GM12874 (cell line): ENCODE results near the gene ADNP2.

Experiments used
- TF ChIP-seq, protein P1 (sequence below): IDR thresholded peaks from 2 replicates; pipeline ENCODE4 v1.5.1; 2011; ENCODE audit warnings: low read depth, mild to moderate bottlenecking, control low read depth, low read length, moderate library complexity; ENCODE audit not compliant: insufficient read depth

The ADNP2 gene

DNA sequence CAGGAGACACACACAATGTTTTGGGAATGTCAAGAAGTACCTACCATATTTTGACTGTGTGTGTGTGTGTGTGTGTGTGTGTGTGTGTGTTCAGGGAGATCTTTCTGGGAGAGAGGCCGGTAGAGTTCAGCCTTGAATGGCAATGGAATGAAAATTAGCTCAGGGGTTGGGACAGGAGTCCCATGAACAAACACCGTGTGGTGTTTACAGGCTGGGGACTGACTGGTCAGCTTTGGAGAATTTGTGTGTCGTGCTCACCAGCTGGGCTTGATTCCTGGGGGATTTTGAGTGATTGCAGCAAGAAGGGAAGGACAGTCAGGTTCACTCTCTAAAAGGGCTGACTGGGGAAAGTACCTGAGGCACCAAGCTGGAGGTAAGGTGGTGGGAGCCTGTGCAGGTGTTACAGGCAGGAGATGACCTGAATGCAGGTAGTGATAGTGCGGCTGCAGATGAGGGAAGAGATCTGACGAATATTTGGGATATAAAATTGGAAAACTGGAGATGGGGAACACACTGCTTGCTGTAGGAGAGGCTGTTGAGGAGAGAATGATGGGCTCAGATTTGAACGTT, 2.5 kb upstream of the ADNP2 start:
- TF ChIP-seq, protein P1, sequence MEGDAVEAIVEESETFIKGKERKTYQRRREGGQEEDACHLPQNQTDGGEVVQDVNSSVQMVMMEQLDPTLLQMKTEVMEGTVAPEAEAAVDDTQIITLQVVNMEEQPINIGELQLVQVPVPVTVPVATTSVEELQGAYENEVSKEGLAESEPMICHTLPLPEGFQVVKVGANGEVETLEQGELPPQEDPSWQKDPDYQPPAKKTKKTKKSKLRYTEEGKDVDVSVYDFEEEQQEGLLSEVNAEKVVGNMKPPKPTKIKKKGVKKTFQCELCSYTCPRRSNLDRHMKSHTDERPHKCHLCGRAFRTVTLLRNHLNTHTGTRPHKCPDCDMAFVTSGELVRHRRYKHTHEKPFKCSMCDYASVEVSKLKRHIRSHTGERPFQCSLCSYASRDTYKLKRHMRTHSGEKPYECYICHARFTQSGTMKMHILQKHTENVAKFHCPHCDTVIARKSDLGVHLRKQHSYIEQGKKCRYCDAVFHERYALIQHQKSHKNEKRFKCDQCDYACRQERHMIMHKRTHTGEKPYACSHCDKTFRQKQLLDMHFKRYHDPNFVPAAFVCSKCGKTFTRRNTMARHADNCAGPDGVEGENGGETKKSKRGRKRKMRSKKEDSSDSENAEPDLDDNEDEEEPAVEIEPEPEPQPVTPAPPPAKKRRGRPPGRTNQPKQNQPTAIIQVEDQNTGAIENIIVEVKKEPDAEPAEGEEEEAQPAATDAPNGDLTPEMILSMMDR = no peak

- TF ChIP-seq, protein P1 = no peak
These were observed 1.6 kb upstream of the ADNP2 start for GRCh38 chr18:80107426-80107825.

- TF ChIP-seq, protein P1 = no peak
These were observed 933 bp upstream of the ADNP2 start for GRCh38 chr18:80108121-80108536.

DNA sequence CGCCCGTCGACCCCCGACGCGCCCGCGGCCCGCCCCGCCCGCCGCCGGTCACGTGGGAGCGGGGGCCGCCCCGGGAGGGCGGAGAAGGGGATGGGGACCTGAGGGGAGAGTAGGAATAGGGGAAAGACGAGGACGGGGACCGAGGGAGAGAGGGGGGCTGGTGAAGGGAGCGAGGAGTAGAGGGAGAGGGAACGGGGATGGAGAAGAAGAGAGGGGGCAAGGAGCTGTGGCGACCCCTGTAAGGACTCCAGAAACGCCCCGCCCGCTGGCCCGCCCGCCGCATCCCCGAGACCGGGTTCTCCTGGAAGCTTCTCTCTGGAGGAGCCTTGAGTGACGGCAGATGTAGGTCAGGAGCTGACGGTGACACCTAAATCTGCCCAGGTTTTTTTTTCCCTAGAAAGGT, 615 bp downstream of the ADNP2 start:
- TF ChIP-seq, protein P1 = no peak

DNA sequence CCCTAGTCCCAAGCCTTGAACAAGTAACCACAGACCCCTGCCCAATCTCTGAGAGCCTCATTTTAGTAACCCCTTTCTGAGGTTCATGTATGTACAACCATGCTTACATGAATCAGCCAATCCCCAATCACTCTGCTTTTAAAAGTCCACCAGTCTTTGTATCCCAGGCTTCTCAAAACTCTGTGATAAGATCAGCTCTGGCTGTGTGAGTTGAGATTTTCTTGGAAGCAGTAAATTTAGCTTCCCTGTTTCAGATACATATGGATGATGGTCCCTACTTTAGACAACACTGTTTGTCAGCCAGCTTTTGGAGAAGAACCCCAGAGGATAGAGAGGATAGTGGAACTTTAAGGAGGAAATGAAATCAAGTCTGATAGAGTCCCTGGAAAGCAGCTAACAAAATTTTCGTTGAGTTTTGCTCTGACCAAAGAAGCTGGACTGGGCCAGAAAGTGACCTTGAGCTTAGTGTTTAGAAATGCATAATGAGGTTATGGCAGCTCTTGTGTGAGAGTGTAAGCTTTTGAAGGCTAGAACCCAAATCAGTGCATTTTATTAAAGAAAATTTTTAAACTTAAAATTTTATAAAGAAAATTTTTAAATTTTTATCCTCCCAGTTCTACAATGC, 3.7 kb downstream of the ADNP2 start:
- TF ChIP-seq, protein P1 = no peak

- TF ChIP-seq, protein P1 = no peak
These were observed 6.0 kb downstream of the ADNP2 start for GRCh38 chr18:80115035-80115434.

DNA sequence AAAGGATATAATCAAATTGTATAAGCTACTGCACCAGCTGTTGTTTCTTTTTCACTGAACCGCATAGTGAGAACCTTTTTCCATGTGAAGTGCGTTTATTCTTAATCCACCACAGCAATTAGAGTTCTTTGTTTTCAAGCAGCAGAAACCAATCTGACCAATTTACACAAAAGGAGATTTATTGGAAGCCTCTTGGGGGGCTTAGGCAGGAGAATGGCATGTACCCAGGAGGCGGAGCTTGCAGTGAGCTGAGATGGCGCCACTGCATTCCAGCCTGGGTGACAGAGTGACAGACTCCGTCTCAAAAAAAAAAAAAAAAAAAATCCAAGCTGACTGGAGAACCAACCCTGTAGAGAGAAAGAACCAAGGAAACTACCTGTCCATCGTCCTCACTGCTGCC, 10.0 kb downstream of the ADNP2 start:
- TF ChIP-seq, protein P1 = no peak
